ENCODE results near the gene KIFAP3.
"Not testable (repeated sequence)": the region's sequence is repeated elsewhere in the genome, so short reads cannot be mapped to it uniquely, and the experiment has no call there.

KIFAP3 gene

DNA sequence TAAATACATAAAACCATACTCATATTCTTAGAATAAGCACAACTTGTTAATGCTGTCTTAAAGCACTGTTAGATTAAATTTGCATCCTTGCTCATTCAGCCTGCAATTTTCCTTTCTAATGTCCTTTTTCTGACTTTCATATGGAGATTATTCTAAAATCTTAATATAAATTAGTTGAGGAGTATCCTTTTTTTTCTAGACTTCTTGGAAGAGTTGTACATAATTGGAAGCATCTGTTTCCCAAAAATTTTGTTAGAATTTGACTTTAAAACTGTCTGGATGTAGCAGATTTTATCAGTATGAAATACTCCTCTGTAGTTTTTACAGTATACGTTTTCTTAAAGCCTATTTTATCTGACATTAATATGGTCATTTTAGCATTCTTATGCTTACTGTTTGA, 9.7 kb downstream of the KIFAP3 start:
- TF ChIP-seq, protein P1, sequence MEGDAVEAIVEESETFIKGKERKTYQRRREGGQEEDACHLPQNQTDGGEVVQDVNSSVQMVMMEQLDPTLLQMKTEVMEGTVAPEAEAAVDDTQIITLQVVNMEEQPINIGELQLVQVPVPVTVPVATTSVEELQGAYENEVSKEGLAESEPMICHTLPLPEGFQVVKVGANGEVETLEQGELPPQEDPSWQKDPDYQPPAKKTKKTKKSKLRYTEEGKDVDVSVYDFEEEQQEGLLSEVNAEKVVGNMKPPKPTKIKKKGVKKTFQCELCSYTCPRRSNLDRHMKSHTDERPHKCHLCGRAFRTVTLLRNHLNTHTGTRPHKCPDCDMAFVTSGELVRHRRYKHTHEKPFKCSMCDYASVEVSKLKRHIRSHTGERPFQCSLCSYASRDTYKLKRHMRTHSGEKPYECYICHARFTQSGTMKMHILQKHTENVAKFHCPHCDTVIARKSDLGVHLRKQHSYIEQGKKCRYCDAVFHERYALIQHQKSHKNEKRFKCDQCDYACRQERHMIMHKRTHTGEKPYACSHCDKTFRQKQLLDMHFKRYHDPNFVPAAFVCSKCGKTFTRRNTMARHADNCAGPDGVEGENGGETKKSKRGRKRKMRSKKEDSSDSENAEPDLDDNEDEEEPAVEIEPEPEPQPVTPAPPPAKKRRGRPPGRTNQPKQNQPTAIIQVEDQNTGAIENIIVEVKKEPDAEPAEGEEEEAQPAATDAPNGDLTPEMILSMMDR (IDR thresholded peaks at IDR 0.05; ENCODE audit: insufficient read depth, low read length, missing control alignments) = no peak
- POLR2A ChIA-PET = no interaction called here
- H3K4me3 ChIP-seq (ENCODE audit: low read depth, low read length) = no peak overlapping the region
- CTCF ChIA-PET = interaction anchor here (1.0 to 1.8 kb wide), 2 partner anchors 10 kb away, joined by 3 to 7 read pairs; partner anchors contain the start of gene KIFAP3
- no peak for DNase-seq (ENCODE audit: low read depth, low spot score)

- H3K4me3 ChIP-seq (ENCODE audit: low read depth, low read length) = no peak overlapping the region
- TF ChIP-seq, protein P1 (IDR thresholded peaks at IDR 0.05; ENCODE audit: insufficient read depth, low read length, missing control alignments) = no peak
- CTCF ChIA-PET = interaction anchor here (0.8 kb wide), 1 partner anchor 11 kb away, joined by 3 read pairs; the partner anchor contains the start of gene KIFAP3
- POLR2A ChIA-PET = no interaction called here
- no peak for DNase-seq (ENCODE audit: low read depth, low spot score)
Observed at GRCh38 chr1:170063109-170063826, 11.2 kb downstream of the KIFAP3 start.

GRCh38 chr1:170061676-170062075, 12.8 kb downstream of the KIFAP3 start:
- CTCF ChIA-PET; POLR2A ChIA-PET; DNase-seq (ENCODE audit: low read depth, low spot score); H3K4me3 ChIP-seq (ENCODE audit: low read depth, low read length): not testable (repeated sequence)

- CTCF ChIA-PET; H3K4me3 ChIP-seq (ENCODE audit: low read depth, low read length); POLR2A ChIA-PET; DNase-seq (ENCODE audit: low read depth, low spot score): not testable (repeated sequence)
Observed at GRCh38 chr1:170060015-170060520, 14.4 kb downstream of the KIFAP3 start.

DNA sequence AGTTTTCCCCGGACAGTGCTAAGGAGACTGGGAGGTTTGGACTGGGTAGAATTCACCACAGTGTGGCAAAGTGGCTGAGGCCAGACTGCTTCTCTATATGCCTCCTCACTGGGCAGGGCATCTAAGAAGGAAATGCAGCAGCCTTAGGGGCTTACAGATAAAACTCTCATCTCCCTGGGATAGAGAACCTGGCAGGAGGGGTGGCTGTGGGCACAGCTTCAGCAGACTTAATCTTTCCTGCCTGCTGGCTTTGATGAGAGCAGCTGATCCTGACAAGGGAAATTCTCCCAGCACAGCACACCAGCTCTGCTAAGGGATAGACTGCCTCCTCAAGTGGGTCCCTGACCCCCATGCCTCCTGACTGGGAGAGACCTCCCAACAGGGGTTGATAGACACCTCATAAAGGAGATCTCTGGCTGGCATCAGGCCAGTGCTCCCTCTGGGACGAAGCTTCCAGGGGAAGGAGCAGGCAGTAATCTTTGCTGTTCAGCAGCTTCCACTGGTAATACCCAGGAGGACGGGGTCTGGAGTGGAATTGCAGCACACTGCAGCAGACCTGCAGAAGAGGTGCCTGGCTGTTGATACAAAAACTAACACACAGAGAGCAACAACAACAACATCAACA, 25.2 kb downstream of the KIFAP3 start:
- TF ChIP-seq, protein P1 (IDR thresholded peaks at IDR 0.05; ENCODE audit: insufficient read depth, low read length, missing control alignments) = no peak
- H3K4me3 ChIP-seq (ENCODE audit: low read depth, low read length) = no peak overlapping the region
- no peak for DNase-seq (ENCODE audit: low read depth, low spot score)
- ChIA-PET POLR2A (no interaction called here), CTCF (no interaction called here)

DNA sequence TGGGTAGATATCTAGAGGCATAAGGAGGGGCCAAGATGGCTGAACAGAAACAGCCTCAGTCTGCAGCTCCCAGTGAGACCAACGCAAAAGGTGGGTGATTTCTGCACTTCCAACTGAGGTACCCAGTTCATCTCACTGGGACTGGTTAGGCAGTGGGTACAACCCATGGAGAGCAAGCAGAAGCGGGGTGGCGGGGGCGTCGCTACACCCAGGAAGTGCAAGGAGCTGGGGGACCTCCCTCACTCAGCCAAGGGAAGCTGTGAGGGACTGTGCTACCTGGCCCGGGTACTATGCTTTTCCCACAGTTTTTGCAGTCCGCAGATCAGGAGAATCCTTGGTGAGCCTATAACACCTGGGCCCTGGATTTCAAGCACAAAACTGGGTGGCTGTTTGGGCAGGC, 26.0 kb downstream of the KIFAP3 start:
- CTCF ChIA-PET = no interaction called here
- no peak overlapping the region for H3K4me3 ChIP-seq (ENCODE audit: low read depth, low read length)
- no peak for DNase-seq (ENCODE audit: low read depth, low spot score)
- TF ChIP-seq, protein P1 (IDR thresholded peaks at IDR 0.05; ENCODE audit: insufficient read depth, low read length, missing control alignments) = no peak
- POLR2A ChIA-PET = no interaction called here

GRCh38 chr1:170044187-170044586, 30.3 kb downstream of the KIFAP3 start:
- no peak for DNase-seq (ENCODE audit: low read depth, low spot score)
- H3K4me3 ChIP-seq (ENCODE audit: low read depth, low read length) = no peak overlapping the region
- ChIA-PET CTCF (no interaction called here), POLR2A (no interaction called here)
- TF ChIP-seq, protein P1 (IDR thresholded peaks at IDR 0.05; ENCODE audit: insufficient read depth, low read length, missing control alignments) = no peak

All from AG04449 (cell line).